ENCODE measurements around the gene THRA.

THRA gene

GRCh38 chr17:40019140-40019991 lies 43.4 kb upstream of the THRA start:
- no peaks in the 10 kb centered on the region for H3K79me2 ChIP-seq (ENCODE audit: control insufficient read depth, low read length)
- TF ChIP-seq EZH2phosphoT487 (IDR thresholded peaks at IDR 0.05; ENCODE audit: borderline replicate concordance, low read length) (no peak), CTCF (IDR thresholded peaks at IDR 0.05; ENCODE audit: low read depth, low read length, poor library complexity, severe bottlenecking) (no peak)
- H3K27me3 ChIP-seq (ENCODE audit: control insufficient read depth, low read length): no peaks in the 10 kb centered on the region
- no peak overlapping the region for H3K4me3 ChIP-seq (ENCODE audit: low read length)
- H3F3A ChIP-seq (ENCODE audit: control insufficient read depth, insufficient read depth): no peaks in the 10 kb centered on the region
- no peaks in the 10 kb centered on the region for H4K20me1 ChIP-seq (ENCODE audit: control insufficient read depth, insufficient read depth, low read depth, low read length)
- no peaks in the 10 kb centered on the region for H3K9me3 ChIP-seq (ENCODE audit: control insufficient read depth, insufficient read depth, low read length)
- peaks cover 5% of the 10 kb centered on the region for H3K4me1 ChIP-seq (ENCODE audit: control insufficient read depth, low read length)
- H3K36me3 ChIP-seq (ENCODE audit: control insufficient read depth, low read length): peaks cover 20% of the 10 kb centered on the region
- H3K27ac ChIP-seq (ENCODE audit: low read depth, low read length): no peak overlapping the region
- H3K4me2 ChIP-seq (ENCODE audit: low read length): no peak overlapping the region
- H3K9me2 ChIP-seq (replicated peaks; ENCODE audit: control insufficient read depth, low read length): no peaks in the 10 kb centered on the region

GRCh38 chr17:40020146-40020545 lies 42.6 kb upstream of the THRA start:
- Histone ChIP-seq H3K79me2 (ENCODE audit: control insufficient read depth, low read length) (no peaks in the 10 kb centered on the region), H3K4me1 (ENCODE audit: control insufficient read depth, low read length) (peaks cover 3% of the 10 kb centered on the region), H4K20me1 (ENCODE audit: control insufficient read depth, insufficient read depth, low read depth, low read length) (no peaks in the 10 kb centered on the region), H3F3A (ENCODE audit: control insufficient read depth, insufficient read depth) (no peaks in the 10 kb centered on the region), H3K36me3 (ENCODE audit: control insufficient read depth, low read length) (peaks cover 21% of the 10 kb centered on the region), H3K9me2 (replicated peaks; ENCODE audit: control insufficient read depth, low read length) (no peaks in the 10 kb centered on the region), H3K4me2 (ENCODE audit: low read length) (no peak overlapping the region), H3K27me3 (ENCODE audit: control insufficient read depth, low read length) (no peaks in the 10 kb centered on the region), H3K4me3 (ENCODE audit: low read length) (no peak overlapping the region), H3K27ac (ENCODE audit: low read depth, low read length) (no peak overlapping the region), H3K9me3 (ENCODE audit: control insufficient read depth, insufficient read depth, low read length) (no peaks in the 10 kb centered on the region)
- TF ChIP-seq CTCF (IDR thresholded peaks at IDR 0.05; ENCODE audit: low read depth, low read length, poor library complexity, severe bottlenecking) (no peak), EZH2phosphoT487 (IDR thresholded peaks at IDR 0.05; ENCODE audit: borderline replicate concordance, low read length) (no peak)

- Histone ChIP-seq H4K20me1 (ENCODE audit: control insufficient read depth, insufficient read depth, low read depth, low read length) (no peaks in the 10 kb centered on the region), H3K9me3 (ENCODE audit: control insufficient read depth, insufficient read depth, low read length) (no peaks in the 10 kb centered on the region), H3K4me2 (ENCODE audit: low read length) (no peak overlapping the region), H3K4me3 (ENCODE audit: low read length) (no peak overlapping the region), H3F3A (ENCODE audit: control insufficient read depth, insufficient read depth) (no peaks in the 10 kb centered on the region), H3K27me3 (ENCODE audit: control insufficient read depth, low read length) (no peaks in the 10 kb centered on the region), H3K4me1 (ENCODE audit: control insufficient read depth, low read length) (no peaks in the 10 kb centered on the region), H3K79me2 (ENCODE audit: control insufficient read depth, low read length) (no peaks in the 10 kb centered on the region), H3K27ac (ENCODE audit: low read depth, low read length) (no peak overlapping the region), H3K9me2 (replicated peaks; ENCODE audit: control insufficient read depth, low read length) (no peaks in the 10 kb centered on the region), H3K36me3 (ENCODE audit: control insufficient read depth, low read length) (peaks cover 35% of the 10 kb centered on the region)
- TF ChIP-seq CTCF (IDR thresholded peaks at IDR 0.05; ENCODE audit: low read depth, low read length, poor library complexity, severe bottlenecking) (no peak), EZH2phosphoT487 (IDR thresholded peaks at IDR 0.05; ENCODE audit: borderline replicate concordance, low read length) (no peak)
Observed at GRCh38 chr17:40021451-40021971, 41.3 kb upstream of the THRA start.

All from DOHH2 (cell line).